CD14-positive monocyte (primary cell): Measurements from ENCODE around the gene EVL. TPM values are rescaled to one million over a fixed set of nuclear protein-coding genes. Genes with fewer than 3 reads are reported as not detected.

ENCODE experiments used
- DNase-seq, 3 donors: peaks; one replicate each; pipeline ENCODE4 v3.0.0-alpha.2; 2011 to 2022
- H2AFZ ChIP-seq: 2 replicates; pipeline ENCODE4 v1.6.0; 2012; ENCODE audit warnings: mild to moderate bottlenecking, low read depth, low read length, inconsistent platforms; ENCODE audit not compliant: insufficient read depth, poor library complexity, severe bottlenecking
- H3K27ac ChIP-seq, 2 donors: 1 replicate in 1 of 2; 2 replicates in 1 of 2; pipeline ENCODE4 v1.5.1; 2012 to 2013; ENCODE audit warnings: low read length in 2 of 2, control low read depth in 1 of 2, inconsistent platforms in 1 of 2, low read depth in 1 of 2, mild to moderate bottlenecking in 1 of 2
- H3K27me3 ChIP-seq, 2 donors: one replicate each; pipeline versions ENCODE4 v1.6.0 to v1.6.1; 2011 to 2013; ENCODE audit warnings: low read length in 2 of 2; ENCODE audit not compliant: control insufficient read depth in 2 of 2, insufficient read depth in 2 of 2
- H3K36me3 ChIP-seq, 2 donors: replicated peaks in 1 of 2; 1 replicate in 1 of 2; 2 replicates in 1 of 2; pipeline versions ENCODE4 v1.5.1 to v1.6.1; 2012 to 2013; ENCODE audit warnings: low read length in 2 of 2, control low read depth in 1 of 2, inconsistent platforms in 1 of 2, mild to moderate bottlenecking in 1 of 2; ENCODE audit not compliant: insufficient read depth in 2 of 2, control insufficient read depth in 1 of 2
- H3K4me1 ChIP-seq, 2 donors: 1 replicate in 1 of 2; 2 replicates in 1 of 2; pipeline versions ENCODE4 v1.5.1 to v1.6.1; 2012 to 2013; ENCODE audit warnings: low read length in 2 of 2, control low read depth in 1 of 2, inconsistent platforms in 1 of 2, mild to moderate bottlenecking in 1 of 2, moderate library complexity in 1 of 2; ENCODE audit not compliant: insufficient read depth in 2 of 2, control insufficient read depth in 1 of 2
- H3K4me2 ChIP-seq: replicated peaks from 2 replicates; pipeline ENCODE3; 2012; ENCODE audit warnings: low read length, moderate library complexity, mild to moderate bottlenecking; ENCODE audit not compliant: poor library complexity, severe bottlenecking; ENCODE audit errors: extremely low read depth
- H3K4me3 ChIP-seq, 3 experiments: fragments of 200-600 bp in 1 of 3; sonication (generic) in 1 of 3; replicated peaks in 1 of 3; 1 replicate in 2 of 3; 2 replicates in 1 of 3; pipeline ENCODE4 v1.5.1; 2011 to 2013; ENCODE audit warnings: low read length in 3 of 3, mild to moderate bottlenecking in 3 of 3, control low read depth in 2 of 3, low read depth in 2 of 3, inconsistent platforms in 1 of 3, moderate library complexity in 1 of 3
- H3K79me2 ChIP-seq: 2 replicates; pipeline ENCODE4 v1.6.0; 2012; ENCODE audit warnings: mild to moderate bottlenecking, control low read depth, inconsistent platforms, low read length, moderate library complexity; ENCODE audit not compliant: insufficient read depth
- H3K9ac ChIP-seq: 2 replicates; pipeline ENCODE4 v1.6.0; 2017; ENCODE audit warnings: low read length, mild to moderate bottlenecking; ENCODE audit not compliant: insufficient read depth, poor library complexity, severe bottlenecking
- H3K9me3 ChIP-seq, 2 donors: replicated peaks in 1 of 2; 1 replicate in 1 of 2; 2 replicates in 1 of 2; pipeline versions ENCODE4 v1.5.1 to v1.6.1; 2012 to 2013; ENCODE audit warnings: low read length in 2 of 2, control low read depth in 1 of 2; ENCODE audit not compliant: control insufficient read depth in 1 of 2, insufficient read depth in 1 of 2
- H4K20me1 ChIP-seq: 2 replicates; pipeline ENCODE4 v1.6.0; 2012; ENCODE audit warnings: mild to moderate bottlenecking, low read length, control low read depth, moderate library complexity; ENCODE audit not compliant: insufficient read depth
- H3K27ac Mint-ChIP-seq, 7 donors: one replicate each; pipeline ENCODE4 v1.8.0; 2020; ENCODE audit warnings: mild to moderate bottlenecking in 7 of 7, mixed read lengths in 7 of 7, moderate library complexity in 6 of 7, inconsistent platforms in 2 of 7
- H3K27me3 Mint-ChIP-seq, 3 donors: one replicate each; pipeline ENCODE4 v1.8.0; 2021 to 2022; ENCODE audit warnings: low read depth in 3 of 3, mild to moderate bottlenecking in 3 of 3, mixed read lengths in 3 of 3, moderate library complexity in 3 of 3, inconsistent platforms in 1 of 3
- H3K36me3 Mint-ChIP-seq, 2 donors: one replicate each; pipeline ENCODE4 v1.8.0; 2020; ENCODE audit warnings: mixed read lengths in 2 of 2, inconsistent platforms in 1 of 2, mild to moderate bottlenecking in 1 of 2
- H3K4me1 Mint-ChIP-seq: one replicate; pipeline ENCODE4 v1.8.0; 2020; ENCODE audit warnings: mild to moderate bottlenecking, mixed read lengths
- H3K4me3 Mint-ChIP-seq, 2 donors: one replicate each; pipeline ENCODE4 v1.8.0; 2020; ENCODE audit warnings: mild to moderate bottlenecking in 2 of 2, mixed read lengths in 2 of 2, moderate library complexity in 1 of 2
- H3K9me3 Mint-ChIP-seq, 7 donors: one replicate each; pipeline ENCODE4 v1.8.0; 2020 to 2022; ENCODE audit warnings: mixed read lengths in 7 of 7, mild to moderate bottlenecking in 6 of 7, moderate library complexity in 6 of 7, inconsistent platforms in 2 of 7
- WGBS: methylation state at CpG from one replicate; pipeline ENCODE4 v1.1.5; 2013; ENCODE audit warnings: missing lambda C conversion rate; ENCODE audit not compliant: insufficient coverage; 5-methylcytosine and 5-hydroxymethylcytosine counted together
- intact Hi-C, 2 donors: fragments of 100-400 bp; cut with micrococcal nuclease; formaldehyde crosslinking; loops; one replicate each; pipeline versions ENCODE4 v1.15.0 to v1.15.1; 2023
- polyA plus RNA-seq, 3 donors: library from polyadenylated mRNA; depleted of rRNA in 1 of 3; unstranded in 2 of 3; stranded (reverse) in 1 of 3; fragments of 300-500 nt in 2 of 3; fragments of >200 nt in 1 of 3; fragmentation: Illumina TruSeq in 2 of 3; gene quantifications; 1 replicate in 2 of 3; 2 replicates in 1 of 3; pipeline ENCODE4 v1.2.3, GENCODE V29; 2012 to 2021
- TF ChIP-seq, protein P1 (sequence below): fragments of 200-600 bp; IDR thresholded peaks from one replicate; pipeline ENCODE4 v1.8.0; 2022; ENCODE audit warnings: antibody characterized with exemption, mild to moderate bottlenecking

Gene EVL
- polyA plus RNA-seq, 3 donors, result 3.2 to 131 (median 6.7) TPM

DNA sequence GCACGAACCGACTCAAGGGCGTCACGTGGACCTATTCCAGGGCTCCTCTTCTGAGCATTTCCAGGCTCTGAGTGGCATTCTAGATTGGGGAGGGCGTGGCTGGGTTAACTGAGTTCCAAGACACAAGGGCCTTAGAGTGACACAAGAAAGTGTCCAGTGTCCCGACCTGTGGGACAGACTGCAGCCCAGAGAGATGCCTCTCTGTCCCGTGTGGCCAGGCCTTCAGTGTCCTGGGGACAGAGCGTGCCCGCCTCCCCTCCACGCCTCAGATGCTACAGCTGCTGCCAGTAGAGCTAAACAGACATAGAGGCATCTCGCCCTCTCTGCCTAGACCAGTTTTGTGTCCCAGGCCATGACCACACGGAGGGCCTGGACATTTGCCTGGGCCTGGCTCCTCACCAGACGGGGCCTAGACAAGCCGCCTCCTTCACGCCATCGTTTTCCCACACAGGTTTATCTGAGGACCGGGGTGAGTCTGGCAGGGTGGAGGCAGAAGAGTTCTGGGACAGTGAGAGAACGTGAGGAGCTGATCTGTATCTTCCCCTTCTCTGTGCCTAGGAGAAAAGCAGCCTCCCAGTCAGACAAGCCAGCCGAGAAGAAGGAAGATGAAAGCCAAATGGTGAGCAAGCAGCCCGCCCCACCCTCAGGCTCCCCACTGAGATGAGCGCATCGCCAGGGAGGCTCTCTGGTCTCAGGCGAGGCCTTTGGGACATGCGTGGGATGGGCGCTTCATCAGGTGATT lies 67.1 kb downstream of the EVL start:
- H4K20me1 ChIP-seq, result no peaks in the 10 kb centered on the region
- intact Hi-C loops, result no loop called here
- H3K36me3 Mint-ChIP-seq, result peaks cover 83 to 84% of the 10 kb centered on the region in 2 donors
- no peak overlapping the region for H2AFZ ChIP-seq
- H3K4me1 ChIP-seq, result no peaks in the 10 kb centered on the region
- H3K4me1 Mint-ChIP-seq, result no peaks in the 10 kb centered on the region
- DNase-seq, result no peak
- H3K27ac Mint-ChIP-seq, result peak overlapping the region in 1 of 7 donors; percentile 26
- H3K4me3 Mint-ChIP-seq, result no peak overlapping the region
- H3K9ac ChIP-seq, result no peak overlapping the region
- peaks cover 83 to 96% of the 10 kb centered on the region in 2 donors for H3K36me3 ChIP-seq
- TF ChIP-seq, protein P1, sequence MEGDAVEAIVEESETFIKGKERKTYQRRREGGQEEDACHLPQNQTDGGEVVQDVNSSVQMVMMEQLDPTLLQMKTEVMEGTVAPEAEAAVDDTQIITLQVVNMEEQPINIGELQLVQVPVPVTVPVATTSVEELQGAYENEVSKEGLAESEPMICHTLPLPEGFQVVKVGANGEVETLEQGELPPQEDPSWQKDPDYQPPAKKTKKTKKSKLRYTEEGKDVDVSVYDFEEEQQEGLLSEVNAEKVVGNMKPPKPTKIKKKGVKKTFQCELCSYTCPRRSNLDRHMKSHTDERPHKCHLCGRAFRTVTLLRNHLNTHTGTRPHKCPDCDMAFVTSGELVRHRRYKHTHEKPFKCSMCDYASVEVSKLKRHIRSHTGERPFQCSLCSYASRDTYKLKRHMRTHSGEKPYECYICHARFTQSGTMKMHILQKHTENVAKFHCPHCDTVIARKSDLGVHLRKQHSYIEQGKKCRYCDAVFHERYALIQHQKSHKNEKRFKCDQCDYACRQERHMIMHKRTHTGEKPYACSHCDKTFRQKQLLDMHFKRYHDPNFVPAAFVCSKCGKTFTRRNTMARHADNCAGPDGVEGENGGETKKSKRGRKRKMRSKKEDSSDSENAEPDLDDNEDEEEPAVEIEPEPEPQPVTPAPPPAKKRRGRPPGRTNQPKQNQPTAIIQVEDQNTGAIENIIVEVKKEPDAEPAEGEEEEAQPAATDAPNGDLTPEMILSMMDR, result no peak
- no peaks in the 10 kb centered on the region for H3K79me2 ChIP-seq
- no peaks in the 10 kb centered on the region for H3K9me3 Mint-ChIP-seq
- no peak overlapping the region for H3K4me3 ChIP-seq
- no peak overlapping the region for H3K27ac ChIP-seq
- 97% methylated on average over 21 of the region's 25 CpGs for WGBS
- H3K4me2 ChIP-seq, result no peak overlapping the region
- no peaks in the 10 kb centered on the region for H3K27me3 ChIP-seq
- no peaks in the 10 kb centered on the region for H3K9me3 ChIP-seq
- peaks cover 0 to 1% (median 1%) of the 10 kb centered on the region in 3 donors for H3K27me3 Mint-ChIP-seq

DNA sequence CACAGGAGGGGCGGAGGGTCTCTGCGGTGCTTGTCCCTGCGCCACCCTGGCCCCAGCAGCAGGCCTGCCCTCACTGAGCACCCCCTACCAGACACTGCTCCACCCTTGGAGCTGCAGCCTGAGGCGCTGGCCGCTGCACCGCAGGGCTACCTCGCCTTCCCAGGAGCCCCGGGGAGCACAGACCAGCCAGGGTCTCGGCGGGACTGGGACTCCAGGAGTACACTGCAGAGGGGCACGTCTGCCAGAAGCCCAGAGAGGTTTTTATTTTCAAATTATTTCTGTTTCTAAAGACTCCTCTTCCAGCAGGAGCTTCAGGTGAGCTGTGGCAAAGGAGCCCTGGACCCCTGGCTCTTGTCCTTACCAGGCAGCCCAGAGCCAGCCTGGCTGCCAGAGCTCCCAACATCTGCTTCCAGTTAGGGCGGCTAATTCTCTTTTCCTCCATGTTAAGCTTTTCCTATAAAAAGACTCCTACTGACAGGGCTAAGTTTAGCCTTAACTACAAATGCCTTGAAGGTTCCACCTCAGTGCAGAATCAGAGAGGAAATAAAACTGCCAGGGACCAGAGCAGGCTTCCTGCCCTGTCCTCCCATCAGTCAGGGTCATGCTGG lies 67.8 kb downstream of the EVL start:
- intact Hi-C loops, result no loop called here
- WGBS, result 97% methylated on average over 12 of the region's 12 CpGs
- Histone ChIP-seq H2AFZ (no peak overlapping the region), H3K4me3 (no peak overlapping the region), H3K9me3 (no peaks in the 10 kb centered on the region), H3K27ac (no peak overlapping the region), H3K4me1 (no peaks in the 10 kb centered on the region), H4K20me1 (no peaks in the 10 kb centered on the region), H3K27me3 (no peaks in the 10 kb centered on the region), H3K4me2 (no peak overlapping the region), H3K36me3 (peaks cover 88 to 96% of the 10 kb centered on the region in 2 donors), H3K79me2 (no peaks in the 10 kb centered on the region), H3K9ac (no peak overlapping the region)
- TF ChIP-seq, protein P1, result no peak
- DNase-seq, result no peak
- no peaks in the 10 kb centered on the region for H3K9me3 Mint-ChIP-seq
- peaks cover 0 to 1% (median 0%) of the 10 kb centered on the region in 3 donors for H3K27me3 Mint-ChIP-seq
- peaks cover 83% of the 10 kb centered on the region in 2 donors for H3K36me3 Mint-ChIP-seq
- H3K27ac Mint-ChIP-seq, result peak overlapping the region in 1 of 7 donors; percentile 8
- H3K4me1 Mint-ChIP-seq, result no peaks in the 10 kb centered on the region
- H3K4me3 Mint-ChIP-seq, result no peak overlapping the region
